Stimulated activated CD8-positive, alpha-beta memory T cell treated with anti-CD3 and anti-CD28 coated beads, Interleukin-7, amount 100 ng/mL, for 4 hours (primary cell): ENCODE results near the gene TECPR1.

Experiments used
- DNase-seq, 2 donors: peaks; one replicate each; pipeline ENCODE4 v3.0.0-alpha.2; 2020; ENCODE audit warnings: low read depth in 2 of 2

The TECPR1 gene

GRCh38 chr7:98165827-98166667 is 86.0 kb downstream of the TECPR1 start:
- peak in 1 of 2 donors; percentile 15 for DNase-seq
